ACC112 (cell line): ENCODE data around the gene HSFX2.
A peak's percentile ranks its signal among the peaks of the same experiment; 100 is the strongest.
"Not testable (repeated sequence)": the region's sequence is repeated elsewhere in the genome, so short reads cannot be mapped to it uniquely, and the experiment has no call there.

Source experiments
- H2AFZ ChIP-seq: fragments of 200-600 bp; sonication (generic); one replicate; pipeline ENCODE4 v1.6.0; 2017; ENCODE audit warnings: antibody characterized with exemption, low read length; ENCODE audit not compliant: unreplicated experiment
- H3K27ac ChIP-seq: fragments of 200-600 bp; sonication (generic); 2 replicates; pipeline ENCODE4 v1.5.1; 2014; ENCODE audit warnings: low read depth, mild to moderate bottlenecking, antibody characterized with exemption, low read length, moderate library complexity
- H3K27me3 ChIP-seq: fragments of 200-600 bp; sonication (generic); 2 replicates; pipeline ENCODE4 v1.6.1; 2014; ENCODE audit warnings: mild to moderate bottlenecking, antibody characterized with exemption, low read length, moderate library complexity, mixed read lengths; ENCODE audit not compliant: insufficient read depth
- H3K36me3 ChIP-seq: fragments of 200-600 bp; sonication (generic); 2 replicates; pipeline ENCODE4 v1.6.1; 2016; ENCODE audit warnings: mild to moderate bottlenecking, antibody characterized with exemption, low read length, moderate library complexity, mixed read lengths; ENCODE audit not compliant: insufficient read depth
- H3K4me1 ChIP-seq: fragments of 200-600 bp; sonication (generic); one replicate; pipeline ENCODE4 v1.6.1; 2016; ENCODE audit warnings: low read length, mixed read lengths; ENCODE audit not compliant: insufficient read depth, unreplicated experiment, control insufficient read depth
- H3K4me3 ChIP-seq: fragments of 200-600 bp; sonication (generic); 2 replicates; pipeline ENCODE4 v1.5.1; 2014; ENCODE audit warnings: mild to moderate bottlenecking, low read depth, low read length
- H3K79me2 ChIP-seq: fragments of 200-600 bp; sonication (generic); one replicate; pipeline ENCODE4 v1.6.0; 2016; ENCODE audit warnings: low read length; ENCODE audit not compliant: control insufficient read depth, unreplicated experiment, insufficient read depth

HSFX2 gene, protein sequence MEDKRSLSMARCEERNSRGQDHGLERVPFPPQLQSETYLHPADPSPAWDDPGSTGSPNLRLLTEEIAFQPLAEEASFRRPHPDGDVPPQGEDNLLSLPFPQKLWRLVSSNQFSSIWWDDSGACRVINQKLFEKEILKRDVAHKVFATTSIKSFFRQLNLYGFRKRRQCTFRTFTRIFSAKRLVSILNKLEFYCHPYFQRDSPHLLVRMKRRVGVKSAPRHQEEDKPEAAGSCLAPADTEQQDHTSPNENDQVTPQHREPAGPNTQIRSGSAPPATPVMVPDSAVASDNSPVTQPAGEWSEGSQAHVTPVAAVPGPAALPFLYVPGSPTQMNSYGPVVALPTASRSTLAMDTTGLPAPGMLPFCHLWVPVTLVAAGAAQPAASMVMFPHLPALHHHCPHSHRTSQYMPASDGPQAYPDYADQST

DNA sequence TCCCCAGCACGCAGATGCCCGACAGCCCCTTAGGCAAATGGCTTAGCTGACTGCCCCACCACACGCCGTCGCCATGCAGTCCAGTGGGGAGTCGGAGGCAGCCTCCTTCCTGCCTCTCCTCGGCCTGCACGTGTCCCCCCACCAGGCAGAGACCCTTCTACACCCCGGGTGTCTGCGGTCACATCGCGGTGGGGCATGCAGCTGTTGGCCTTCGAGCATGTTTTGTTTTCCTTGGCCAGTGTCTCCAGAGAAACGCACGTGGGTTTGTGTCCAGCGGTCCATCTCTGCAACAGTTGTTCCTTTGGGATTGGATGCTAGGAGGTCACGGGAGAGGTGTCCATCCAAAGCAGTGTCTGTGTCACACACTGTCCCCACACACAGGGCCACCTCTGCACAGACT is at the start of gene HSFX2:
HSFX2 (minus strand) TSS at position 101 of the 400 bp plus-strand sequence. CDS start 614 bp downstream, outside the sequence.
- H2AFZ ChIP-seq, H3K27ac ChIP-seq, H3K36me3 ChIP-seq: not testable (repeated sequence)

DNA sequence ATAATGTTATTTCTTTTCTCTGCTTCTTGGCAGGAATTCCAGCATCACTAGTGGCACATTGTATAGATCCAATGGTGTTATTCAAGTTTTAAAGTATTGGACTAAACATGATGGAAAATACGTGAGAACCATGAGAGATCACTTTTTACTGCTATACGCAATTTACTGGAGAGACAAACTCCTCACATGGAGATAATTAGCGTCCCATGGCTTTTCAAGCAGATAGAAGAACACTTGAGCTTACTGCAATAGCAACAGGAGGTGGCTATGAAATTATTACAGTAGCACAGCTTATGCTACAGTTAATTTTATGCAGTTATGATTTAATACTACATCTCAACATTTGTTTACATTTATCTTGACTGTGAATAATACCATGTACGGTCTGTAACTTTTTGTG is 48.4 kb upstream of the HSFX2 start:
- no peak overlapping the region for H3K4me3 ChIP-seq
- no peaks in the 10 kb centered on the region for H3K4me1 ChIP-seq
- peaks cover 14% of the 10 kb centered on the region; the same call in 1 of the 2 replicates for H3K27me3 ChIP-seq
- H3K36me3 ChIP-seq = no peaks in the 10 kb centered on the region
- no peaks in the 10 kb centered on the region for H3K79me2 ChIP-seq
- no peak overlapping the region for H3K27ac ChIP-seq
- H2AFZ ChIP-seq = no peak overlapping the region

More for the DNA sequence above, at the start of gene HSFX2:
- H3K4me1 ChIP-seq, H3K79me2 ChIP-seq, H3K27me3 ChIP-seq, H3K4me3 ChIP-seq: not testable (repeated sequence)

DNA sequence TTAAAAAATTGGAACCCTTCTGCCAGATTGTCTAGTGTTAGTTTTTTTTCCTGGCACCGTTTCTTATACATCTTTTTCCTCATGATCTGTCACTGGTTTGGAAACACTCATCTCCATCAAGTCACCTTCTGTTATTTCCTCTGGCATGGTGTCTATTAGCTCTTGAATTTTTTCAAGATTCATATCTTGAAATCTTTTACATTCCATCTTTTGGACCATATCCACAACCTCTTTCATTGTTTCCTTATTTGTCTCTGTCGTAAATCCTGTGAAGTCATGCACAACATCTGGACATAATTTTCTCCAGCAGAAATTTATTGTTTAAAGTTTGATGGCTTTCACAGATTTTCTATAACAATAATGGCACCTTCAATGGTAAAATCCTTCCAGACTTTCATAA is 46.7 kb upstream of the HSFX2 start:
- Histone ChIP-seq H2AFZ (no peak overlapping the region), H3K36me3 (no peaks in the 10 kb centered on the region), H3K4me1 (no peaks in the 10 kb centered on the region), H3K27me3 (peaks cover 14% of the 10 kb centered on the region; the same call in 1 of the 2 replicates), H3K27ac (no peak overlapping the region), H3K4me3 (no peak overlapping the region), H3K79me2 (no peaks in the 10 kb centered on the region)

DNA sequence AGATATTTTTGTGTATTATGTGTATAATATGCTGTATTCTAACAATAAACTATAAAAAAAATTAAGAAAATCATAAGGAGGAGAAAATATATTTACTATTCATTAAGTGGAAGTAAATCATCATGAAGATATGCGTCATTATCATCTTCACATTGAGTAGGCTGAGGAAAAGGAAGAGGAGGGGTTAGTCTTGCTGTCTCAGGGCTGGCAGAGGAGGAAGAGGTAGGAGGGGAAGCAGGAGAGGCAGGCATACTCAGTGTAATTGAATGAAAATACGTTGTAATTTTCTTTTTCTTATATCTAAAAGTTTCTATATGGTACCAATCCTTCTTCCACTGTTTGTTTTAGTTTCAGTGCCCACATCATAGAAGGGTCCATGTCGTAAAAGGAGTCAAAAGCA is 46.3 kb upstream of the HSFX2 start:
- Histone ChIP-seq H3K36me3 (no peaks in the 10 kb centered on the region), H3K27ac (no peak overlapping the region), H3K4me3 (no peak overlapping the region), H3K27me3 (peaks cover 14% of the 10 kb centered on the region; the same call in 1 of the 2 replicates), H3K4me1 (no peaks in the 10 kb centered on the region), H2AFZ (no peak overlapping the region), H3K79me2 (no peaks in the 10 kb centered on the region)

DNA sequence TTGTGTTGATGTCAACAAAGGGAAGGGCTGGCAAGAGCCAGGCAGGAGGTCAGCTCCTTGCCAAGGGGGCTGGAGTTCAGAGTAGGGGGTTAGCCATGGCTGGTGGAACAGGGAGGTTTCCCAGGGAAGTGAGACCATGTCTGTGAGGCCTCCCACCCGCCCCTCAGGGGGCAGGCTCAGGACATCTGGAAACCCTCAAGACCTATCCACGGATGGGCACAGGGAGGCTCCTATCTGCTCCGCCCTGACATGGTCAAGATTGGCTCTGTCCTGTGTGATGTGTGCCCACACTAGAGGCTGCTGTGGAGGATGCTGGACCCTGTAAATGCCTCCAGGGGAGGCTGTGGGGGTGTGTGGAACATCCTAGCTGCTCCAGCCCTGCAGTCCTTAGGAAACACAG is 44.5 kb upstream of the HSFX2 start:
- Histone ChIP-seq H3K27ac (no peak overlapping the region), H3K79me2 (no peaks in the 10 kb centered on the region), H2AFZ (no peak overlapping the region), H3K4me3 (no peak overlapping the region), H3K36me3 (no peaks in the 10 kb centered on the region), H3K4me1 (no peaks in the 10 kb centered on the region), H3K27me3 (peaks cover 16% of the 10 kb centered on the region; the same call in 1 of the 2 replicates)

DNA sequence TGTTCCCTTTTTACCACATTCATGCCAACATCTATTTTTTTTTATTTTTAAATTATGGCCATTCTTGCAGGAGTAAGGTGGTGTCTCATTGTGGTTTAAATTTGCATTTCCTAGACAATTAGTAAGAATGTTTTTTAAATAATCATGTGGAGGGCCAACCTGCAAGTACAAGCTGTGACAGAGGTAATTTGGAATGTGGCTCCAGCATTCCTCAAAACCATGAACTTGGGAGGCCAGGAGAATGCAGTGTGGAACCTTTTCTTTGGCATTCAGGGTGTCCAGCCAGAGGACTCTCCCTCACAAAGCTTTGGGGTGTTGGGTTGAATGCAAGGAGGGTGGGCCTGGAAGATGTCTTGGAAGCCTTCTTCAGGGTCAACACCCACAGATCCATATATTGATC is 43.7 kb upstream of the HSFX2 start:
- peaks cover 16% of the 10 kb centered on the region; the same call in 1 of the 2 replicates for H3K27me3 ChIP-seq

DNA sequence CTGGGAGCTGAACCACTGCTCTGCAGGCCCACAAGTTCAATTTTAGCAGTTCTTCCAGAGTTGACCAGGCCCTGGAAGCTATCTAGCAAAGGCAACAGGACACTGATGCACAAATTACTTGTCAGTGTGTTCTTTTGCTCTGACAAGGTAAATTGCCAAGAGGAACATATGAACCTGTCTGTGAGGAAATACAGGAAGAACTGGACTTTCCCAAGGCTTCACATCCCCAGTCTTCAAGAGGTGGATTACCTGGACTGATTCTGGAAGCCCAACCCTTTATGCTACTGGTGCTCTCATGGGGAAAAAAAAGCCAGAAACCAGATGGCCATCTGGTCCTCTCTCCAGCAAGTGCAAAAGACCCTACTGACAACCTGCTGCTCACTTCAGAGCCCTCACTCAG is 38.4 kb upstream of the HSFX2 start:
- H3K27me3 ChIP-seq = peaks cover 12% of the 10 kb centered on the region; the same call in 1 of the 2 replicates
- H3K36me3 ChIP-seq = no peaks in the 10 kb centered on the region
- H3K4me3 ChIP-seq = no peak overlapping the region
- H3K4me1 ChIP-seq = peaks cover 10% of the 10 kb centered on the region
- H2AFZ ChIP-seq = no peak overlapping the region
- H3K27ac ChIP-seq = no peak overlapping the region
- H3K79me2 ChIP-seq = peaks cover 20% of the 10 kb centered on the region

More for the DNA sequence above, 43.7 kb upstream of the HSFX2 start:
- no peaks in the 10 kb centered on the region for H3K4me1 ChIP-seq
- no peak overlapping the region for H3K4me3 ChIP-seq
- no peak overlapping the region for H3K27ac ChIP-seq
- no peaks in the 10 kb centered on the region for H3K79me2 ChIP-seq
- H3K36me3 ChIP-seq = no peaks in the 10 kb centered on the region
- no peak overlapping the region for H2AFZ ChIP-seq

DNA sequence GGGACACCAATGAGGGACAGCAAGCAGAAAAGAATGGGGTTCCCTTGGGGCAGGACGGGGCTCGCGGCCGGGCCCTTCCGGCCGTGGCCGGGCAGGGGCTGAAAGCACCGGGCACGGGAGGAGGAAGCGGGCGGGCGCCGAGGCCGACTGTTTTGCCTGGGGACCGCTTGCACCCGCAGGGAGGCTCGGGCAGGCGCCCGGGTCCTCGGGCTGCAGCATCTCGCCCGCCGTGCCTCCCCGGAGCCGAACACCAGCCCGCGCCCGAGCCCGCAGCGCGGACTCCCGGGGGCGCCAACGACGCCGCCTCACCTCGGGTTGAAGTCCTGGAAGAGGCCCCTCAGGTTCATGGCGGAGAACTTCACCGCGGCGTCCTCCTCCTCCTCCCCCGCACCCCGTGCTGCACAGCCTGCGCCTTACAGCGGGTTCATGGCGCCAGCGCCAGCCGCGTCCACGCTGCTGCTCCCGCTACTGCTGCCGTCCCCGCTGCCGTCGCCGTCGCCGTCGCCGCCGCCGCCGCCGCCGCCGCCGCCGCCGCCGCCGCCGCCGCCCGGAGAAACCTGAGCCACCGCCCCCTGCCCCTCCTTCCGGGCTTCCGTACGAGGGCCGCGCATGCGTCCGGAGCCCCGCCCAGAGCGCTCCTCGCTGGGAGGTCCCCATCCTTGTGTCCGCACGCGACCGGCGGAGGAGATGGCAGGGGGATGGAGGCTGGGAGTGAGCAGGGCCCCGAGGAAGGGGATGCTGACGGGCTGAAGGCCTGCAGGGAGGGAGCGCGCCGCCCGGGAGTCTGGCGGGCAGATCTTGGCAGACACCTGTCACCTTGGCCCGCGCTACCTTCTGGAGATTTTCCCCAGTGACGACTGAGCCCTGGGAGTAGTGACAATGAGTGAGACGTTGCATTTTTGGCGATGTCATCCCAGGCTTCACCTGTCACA is 36.4 kb upstream of the HSFX2 start, which contains the start of gene TMEM185A:
TMEM185A (minus strand) TSS at position 559 of the 932 bp plus-strand sequence; CDS start at position 347, 212 bp downstream.
- Histone ChIP-seq H3K36me3 (no peaks in the 10 kb centered on the region), H3K79me2 (peaks cover 32% of the 10 kb centered on the region), H3K27ac (no peak within 1 kb of the TSS), H2AFZ (peak within 1 kb of the TSS; percentile 47), H3K4me1 (peaks cover 10% of the 10 kb centered on the region), H3K4me3 (peak within 1 kb of the TSS; percentile 84), H3K27me3 (peaks cover 12% of the 10 kb centered on the region; the same call in 1 of the 2 replicates)

DNA sequence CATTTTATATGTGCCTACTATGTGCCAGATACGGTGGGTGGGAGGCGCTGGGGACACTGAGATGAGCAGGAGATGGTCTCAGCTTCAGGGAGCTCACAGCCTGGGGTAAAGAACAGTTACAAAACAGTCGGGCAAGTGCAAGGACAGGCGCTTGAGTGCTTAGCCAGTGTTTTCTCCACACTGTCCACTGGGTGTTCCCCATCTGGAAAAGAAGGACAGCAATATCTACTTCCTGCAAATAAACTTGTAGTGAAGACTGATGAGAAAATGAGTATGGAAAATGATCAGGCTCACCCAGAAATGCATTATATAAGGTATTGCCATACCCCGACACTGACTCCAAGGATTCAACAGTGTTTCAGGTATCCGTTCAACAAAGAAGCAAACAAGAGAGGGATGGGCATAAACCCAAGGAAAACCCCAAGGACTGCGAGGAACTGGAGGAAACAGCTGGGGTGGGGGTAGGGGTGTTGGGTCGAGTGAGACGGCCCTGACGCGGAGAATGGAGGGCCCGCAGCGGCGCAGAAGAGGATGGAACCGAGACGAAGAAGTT is 35.6 kb upstream of the HSFX2 start:
- Histone ChIP-seq H3K27me3 (peaks cover 10% of the 10 kb centered on the region; the same call in 1 of the 2 replicates), H3K27ac (no peak overlapping the region), H3K4me1 (peaks cover 10% of the 10 kb centered on the region), H3K79me2 (peaks cover 35% of the 10 kb centered on the region), H3K36me3 (no peaks in the 10 kb centered on the region), H2AFZ (peak overlapping the region; percentile 47), H3K4me3 (peak overlapping the region; percentile 84)

DNA sequence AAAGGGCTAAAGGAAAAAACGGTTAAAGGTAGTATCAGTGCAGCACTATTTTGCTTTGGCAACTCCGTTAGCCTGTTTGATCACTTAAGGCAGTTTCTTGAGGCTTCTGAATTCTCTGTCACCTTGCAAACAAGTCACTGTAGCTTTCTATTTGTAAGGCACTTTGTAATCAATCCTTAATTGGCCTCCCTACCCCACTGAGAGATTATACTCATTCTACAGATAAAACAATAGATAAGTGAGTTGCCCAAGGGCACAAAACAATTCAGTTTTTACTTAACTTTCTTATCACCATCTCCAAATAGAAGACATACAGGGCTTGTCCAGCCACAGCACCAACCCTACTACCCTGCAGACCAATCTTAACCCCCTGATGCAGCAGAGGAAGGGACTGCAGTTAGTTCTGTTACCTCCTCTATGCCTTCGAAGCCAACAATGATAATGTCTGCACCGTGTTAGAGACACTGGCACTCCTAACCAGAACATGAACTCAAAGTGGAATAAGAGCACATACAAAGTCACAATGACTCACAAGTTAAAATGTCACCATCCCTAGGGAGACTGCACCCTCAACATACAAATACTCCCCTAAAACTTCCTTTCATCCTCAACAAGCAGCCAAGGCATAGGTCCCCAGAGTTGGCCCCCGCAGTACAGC is 34.7 kb upstream of the HSFX2 start:
- peaks cover 39% of the 10 kb centered on the region for H3K79me2 ChIP-seq
- peak overlapping the region; percentile 84 for H3K4me3 ChIP-seq
- H3K36me3 ChIP-seq = no peaks in the 10 kb centered on the region
- no peak overlapping the region for H2AFZ ChIP-seq
- H3K4me1 ChIP-seq = peaks cover 10% of the 10 kb centered on the region
- H3K27me3 ChIP-seq = 0 out of 2 replicates have a peak, but pooled peaks cover 10% of the 10 kb centered on the region
- H3K27ac ChIP-seq = no peak overlapping the region
